IMR-90 (cell line): ENCODE measurements around the gene HAUS7. TPM values are rescaled to one million over a fixed set of nuclear protein-coding genes. Genes with fewer than 3 reads are reported as not detected.

Source experiments
- ATAC-seq: fragments of 200-7000 bp; cut with Tn5 transposase; 2 replicates; pipeline ENCODE4 v1.9.1; 2020; ENCODE audit warnings: low read depth, mild to moderate bottlenecking, moderate library complexity
- BruUV-seq: library from RNA; stranded (reverse); fragments of 400-500 nt; replicated peaks from 2 replicates; lab custom pipeline; 2021; lab: Mats Ljungman, UMichigan
- CTCF ChIA-PET: fragments of 300-600 bp; formaldehyde crosslinking; extraction: SDS; loops from one replicate; lab custom pipeline; 2021; ENCODE audit warnings: antibody characterized with exemption; lab: Yijun Ruan, JAX
- POLR2A ChIA-PET: fragments of 300-600 bp; sonication (Branson Sonifier 250); formaldehyde crosslinking; loops from one replicate; lab custom pipeline; 2022; ENCODE audit warnings: antibody characterized with exemption; ENCODE audit not compliant: unreplicated experiment; lab: Charles Lee
- DNase-seq: peaks from one replicate; pipeline ENCODE4 v3.0.0; 2013
- H2AFZ ChIP-seq: replicated peaks from 2 replicates; pipeline ENCODE3; 2013; ENCODE audit warnings: low read length, mild to moderate bottlenecking; ENCODE audit not compliant: poor library complexity
- H2AK5ac ChIP-seq: 2 replicates; pipeline ENCODE4 v1.6.1; 2013; ENCODE audit warnings: low read depth, low read length, inconsistent platforms
- H2AK9ac ChIP-seq: replicated peaks from 2 replicates; pipeline ENCODE3; 2013; ENCODE audit warnings: mild to moderate bottlenecking, low read depth, low read length, moderate library complexity; ENCODE audit not compliant: poor library complexity
- H2BK120ac ChIP-seq: 2 replicates; pipeline ENCODE4 v1.6.1; 2013; ENCODE audit warnings: low read depth, low read length, inconsistent platforms
- H2BK15ac ChIP-seq: 3 replicates; pipeline ENCODE4 v1.6.1; 2013; ENCODE audit warnings: low read depth, low read length, inconsistent platforms
- H2BK20ac ChIP-seq: 2 replicates; pipeline ENCODE4 v1.6.1; 2013; ENCODE audit warnings: low read depth, mild to moderate bottlenecking, inconsistent platforms, low read length, moderate library complexity
- H2BK5ac ChIP-seq: 2 replicates; pipeline ENCODE4 v1.6.1; 2013; ENCODE audit warnings: mild to moderate bottlenecking, low read depth, low read length, inconsistent platforms; ENCODE audit not compliant: poor library complexity, severe bottlenecking
- H3K14ac ChIP-seq: replicated peaks from 2 replicates; pipeline ENCODE4 v1.6.1; 2013; ENCODE audit warnings: low read depth, low read length, inconsistent platforms
- H3K18ac ChIP-seq: 2 replicates; pipeline ENCODE4 v1.6.1; 2013; ENCODE audit warnings: low read depth, low read length, control low read depth
- H3K23ac ChIP-seq: 2 replicates; pipeline ENCODE4 v1.6.1; 2013; ENCODE audit warnings: low read depth, low read length, inconsistent platforms
- H3K27ac ChIP-seq: 2 replicates; pipeline ENCODE4 v1.5.1; 2013; ENCODE audit warnings: mild to moderate bottlenecking, control low read depth, low read length; ENCODE audit not compliant: insufficient read depth
- H3K27me3 ChIP-seq: 2 replicates; pipeline ENCODE4 v1.6.1; 2013; ENCODE audit warnings: low read length; ENCODE audit not compliant: control insufficient read depth, insufficient read depth
- H3K36me3 ChIP-seq: 2 replicates; pipeline ENCODE4 v1.6.1; 2013; ENCODE audit warnings: low read length, mixed read lengths; ENCODE audit not compliant: control insufficient read depth, insufficient read depth
- H3K4ac ChIP-seq: 2 replicates; pipeline ENCODE4 v1.6.1; 2013; ENCODE audit warnings: low read depth, low read length, inconsistent platforms
- H3K4me1 ChIP-seq: 2 replicates; pipeline ENCODE4 v1.6.1; 2013; ENCODE audit warnings: low read length, mixed read lengths; ENCODE audit not compliant: control insufficient read depth, insufficient read depth
- H3K4me2 ChIP-seq: 2 replicates; pipeline ENCODE4 v1.6.1; 2013; ENCODE audit warnings: low read depth, mild to moderate bottlenecking, control low read depth, low read length, moderate library complexity
- H3K4me3 ChIP-seq: 2 replicates; pipeline ENCODE4 v1.5.1; 2013; ENCODE audit warnings: low read depth, mild to moderate bottlenecking, control low read depth, low read length, moderate library complexity; ENCODE audit not compliant: insufficient read depth
- H3K56ac ChIP-seq: 2 replicates; pipeline ENCODE4 v1.6.1; 2013; ENCODE audit warnings: low read length, inconsistent platforms; ENCODE audit not compliant: insufficient read depth; ENCODE audit errors: extremely low read depth
- H3K79me1 ChIP-seq, 2 experiments: 2 replicates each; pipeline ENCODE4 v1.6.1; 2013; ENCODE audit warnings: low read length in 2 of 2, inconsistent platforms in 1 of 2, low read depth in 1 of 2
- H3K9ac ChIP-seq: 2 replicates; pipeline ENCODE4 v1.6.1; 2013; ENCODE audit warnings: low read depth, low read length, control low read depth
- H3K9me1 ChIP-seq: 2 replicates; pipeline ENCODE4 v1.6.1; 2013; ENCODE audit warnings: low read length, inconsistent platforms; ENCODE audit not compliant: insufficient read depth
- H3K9me3 ChIP-seq: 2 replicates; pipeline ENCODE4 v1.6.1; 2013; ENCODE audit warnings: low read length; ENCODE audit not compliant: control insufficient read depth, insufficient read depth
- H4K20me1 ChIP-seq: 2 replicates; pipeline ENCODE4 v1.6.1; 2013; ENCODE audit warnings: low read length, inconsistent platforms; ENCODE audit not compliant: insufficient read depth
- H4K5ac ChIP-seq: 2 replicates; pipeline ENCODE4 v1.6.1; 2013; ENCODE audit warnings: mild to moderate bottlenecking, low read depth, low read length, control low read depth
- H4K8ac ChIP-seq, 2 experiments: 2 replicates each; pipeline ENCODE4 v1.6.1; 2013; ENCODE audit warnings: low read depth in 2 of 2, low read length in 2 of 2, control low read depth in 1 of 2, inconsistent platforms in 1 of 2
- H4K91ac ChIP-seq: 2 replicates; pipeline ENCODE4 v1.6.1; 2013; ENCODE audit warnings: low read depth, low read length, inconsistent platforms; ENCODE audit not compliant: insufficient read depth
- BHLHE40 ChIP-seq: fragments of 150-350 bp; IDR thresholded peaks from 2 replicates; pipeline ENCODE4 v1.6.1; 2016; ENCODE audit warnings: mild to moderate bottlenecking, low read depth, low read length
- CEBPB ChIP-seq: IDR thresholded peaks from 2 replicates; pipeline ENCODE4 v1.6.1; 2012; ENCODE audit warnings: low read depth, low read length, improper control_type of control experiment
- CHD1 ChIP-seq: IDR thresholded peaks from 2 replicates; pipeline ENCODE4 v1.6.1; 2012; ENCODE audit warnings: low read depth, low read length, improper control_type of control experiment
- CTCF ChIP-seq: conservative IDR thresholded peaks from 2 replicates; pipeline ENCODE4 v1.5.1; 2012; ENCODE audit warnings: mild to moderate bottlenecking, low read depth, low read length, improper control_type of control experiment
- ELK1 ChIP-seq: fragments of 150-350 bp; IDR thresholded peaks from 2 replicates; pipeline ENCODE4 v1.6.1; 2016; ENCODE audit warnings: low read depth, mild to moderate bottlenecking, low read length, moderate library complexity, borderline replicate concordance
- FOS ChIP-seq: fragments of 150-350 bp; IDR thresholded peaks from 2 replicates; pipeline ENCODE4 v1.6.1; 2016; ENCODE audit warnings: low read depth, low read length
- MAFK ChIP-seq: IDR thresholded peaks from 2 replicates; pipeline ENCODE4 v1.6.1; 2012; ENCODE audit warnings: low read depth, low read length, improper control_type of control experiment
- MAZ ChIP-seq: IDR thresholded peaks from 2 replicates; pipeline ENCODE4 v1.6.1; 2012; ENCODE audit warnings: low read depth, mild to moderate bottlenecking, low read length, improper control_type of control experiment, moderate library complexity, borderline replicate concordance
- MXI1 ChIP-seq: IDR thresholded peaks from 2 replicates; pipeline ENCODE4 v1.6.1; 2012; ENCODE audit warnings: low read depth, mild to moderate bottlenecking, low read length, moderate library complexity, borderline replicate concordance
- NFE2L2 ChIP-seq: fragments of 150-350 bp; IDR thresholded peaks from 2 replicates; pipeline ENCODE4 v1.6.1; 2016; ENCODE audit warnings: low read depth, mild to moderate bottlenecking, low read length
- POLR2A ChIP-seq: IDR thresholded peaks from 2 replicates; pipeline ENCODE4 v1.6.1; 2012; ENCODE audit warnings: mild to moderate bottlenecking, low read depth, low read length
- RAD21 ChIP-seq: IDR thresholded peaks from 2 replicates; pipeline ENCODE4 v1.6.1; 2012; ENCODE audit warnings: low read length, improper control_type of control experiment
- RCOR1 ChIP-seq: IDR thresholded peaks from 2 replicates; pipeline ENCODE4 v1.6.1; 2012; ENCODE audit warnings: mild to moderate bottlenecking, low read length, improper control_type of control experiment; ENCODE audit not compliant: insufficient replicate concordance
- RFX5 ChIP-seq: IDR thresholded peaks from 2 replicates; pipeline ENCODE4 v1.8.0; 2012; ENCODE audit warnings: low read depth, mild to moderate bottlenecking, low read length, moderate library complexity
- SMC3 ChIP-seq: fragments of 150-350 bp; IDR thresholded peaks from 2 replicates; pipeline ENCODE4 v1.6.1; 2016; ENCODE audit warnings: low read depth, mild to moderate bottlenecking, antibody characterized with exemption, low read length, moderate library complexity
- USF2 ChIP-seq: fragments of 150-350 bp; IDR thresholded peaks from 2 replicates; pipeline ENCODE4 v1.6.1; 2017; ENCODE audit warnings: mild to moderate bottlenecking, antibody characterized with exemption, low read length, low read depth
- WGBS, 2 experiments: methylation state at CpG; one replicate each; pipeline versions ENCODE4 v1.1.5 to v1.1.7; 2013; ENCODE audit warnings: missing lambda C conversion rate in 2 of 2; ENCODE audit not compliant: insufficient read length in 1 of 2; ENCODE audit errors: extremely low coverage in 2 of 2; 5-methylcytosine and 5-hydroxymethylcytosine counted together
- dilution Hi-C: fragments of 300-500 bp; cut with HindIII; formaldehyde crosslinking; loops from one replicate; pipeline ENCODE4 v1.14.3; 2018; ENCODE audit warnings: low sequenced_read_pairs; ENCODE audit not compliant: unreplicated experiment
- in situ Hi-C: fragments of 300-500 bp; cut with MboI; formaldehyde crosslinking; loops from 3 replicates; pipeline ENCODE4 v1.14.3; 2019; ENCODE audit warnings: low sequenced_read_pairs, inconsistent platforms, mixed read lengths
- intact Hi-C: fragments of 100-400 bp; cut with micrococcal nuclease; formaldehyde crosslinking; loops from 2 replicates; pipeline ENCODE4 v1.10.0; 2022
- polyA plus RNA-seq, 3 experiments: library from polyadenylated mRNA; depleted of rRNA; stranded (reverse); fragments of >200 nt; gene quantifications; 2 replicates each; pipeline ENCODE4 v1.2.3, GENCODE V29; 2012; ENCODE audit warnings: low replicate concordance in 1 of 3
- total RNA-seq: library from RNA; depleted of rRNA; stranded (reverse); fragments of >200 nt; gene quantifications from 2 replicates; pipeline ENCODE4 v1.2.3, GENCODE V29; 2012

The HAUS7 gene
- total and polyA plus RNA-seq, 2 of the 4 experiments (the other 2 are of a cell fraction) = 10.8 to 25.9 TPM

GRCh38 chrX:153414856-153415510 is 55.4 kb downstream of the HAUS7 start:
- in situ Hi-C loops (loop anchor here (25.0 kb wide), 1 partner anchor 228 kb away; the partner anchor contains the start of gene MAGEA1), intact Hi-C loops (no loop called here)
- 63% methylated on average over 2 of the region's 9 CpGs; no CpG with 5 or more reads in 1 of the 2 experiments for WGBS, 2 experiments

More at GRCh38 chrX:153414856-153415510, 55.4 kb downstream of the HAUS7 start:
- DNase-seq (no peak), ATAC-seq (no peak)
- Histone ChIP-seq H3K4me1 (no peaks in the 10 kb centered on the region), H4K5ac (no peak overlapping the region), H4K91ac (no peak overlapping the region), H3K4me2 (no peak overlapping the region), H2AFZ (no peak overlapping the region), H3K14ac (no peak overlapping the region), H4K20me1 (no peaks in the 10 kb centered on the region), H2BK15ac (no peak overlapping the region), H3K18ac (no peak overlapping the region), H2BK20ac (no peak overlapping the region), H3K56ac (no peak overlapping the region), H3K4ac (no peak overlapping the region), H4K8ac (no peak overlapping the region), H3K27me3 (peaks cover 15% of the 10 kb centered on the region), H2AK5ac (no peak overlapping the region), H3K4me3 (no peak overlapping the region), H2AK9ac (no peak overlapping the region), H3K9ac (no peak overlapping the region), H3K9me3 (peaks cover 4% of the 10 kb centered on the region; the same call in 1 of the 2 replicates), H3K9me1 (no peaks in the 10 kb centered on the region), H3K23ac (no peak overlapping the region), H3K79me1 (no peaks in the 10 kb centered on the region), H3K36me3 (no peaks in the 10 kb centered on the region), H2BK120ac (no peak overlapping the region), H3K27ac (no peak overlapping the region), H2BK5ac (no peak overlapping the region)
- BruUV-seq = no TSS peak
- dilution Hi-C loops = no loop called here
- TF ChIP-seq MAZ (no peak), RCOR1 (no peak), NFE2L2 (no peak), BHLHE40 (no peak), CHD1 (no peak), MAFK (no peak), SMC3 (no peak), RAD21 (no peak), USF2 (no peak), RFX5 (no peak), POLR2A (no peak), CEBPB (no peak), CTCF (no peak), FOS (no peak), MXI1 (no peak), ELK1 (no peak)
- ChIA-PET CTCF (no interaction called here), POLR2A (no interaction called here)
